Activated CD8-positive, alpha-beta T cell treated with anti-CD3 and anti-CD28 coated beads for 36 hours (primary cell): ENCODE measurements around the gene MRPL28. TPM values are rescaled to one million over a fixed set of nuclear protein-coding genes. Genes with fewer than 3 reads are reported as not detected.
A peak's percentile ranks its signal among the peaks of the same experiment; 100 is the strongest.

Source experiments
- ATAC-seq: fragments of 200-7000 bp; cut with Tn5 transposase; one replicate; pipeline ENCODE4 v1.10.0; 2021; ENCODE audit warnings: mild to moderate bottlenecking, moderate library complexity
- CTCF ChIA-PET: fragments of 350-600 bp; sonication (Branson Sonifier 250); formaldehyde crosslinking; loops from one replicate; lab custom pipeline; 2021; ENCODE audit warnings: antibody characterized with exemption; lab: Charles Lee
- POLR2A ChIA-PET: fragments of 350-600 bp; sonication (Branson Sonifier 250); formaldehyde crosslinking; loops from one replicate; lab custom pipeline; 2021; ENCODE audit warnings: antibody characterized with exemption; lab: Charles Lee
- DNase-seq: peaks from one replicate; pipeline ENCODE4 v3.0.0-alpha.2; 2020
- H3K27ac Mint-ChIP-seq: one replicate; pipeline ENCODE4 v1.8.0; 2021; ENCODE audit warnings: mild to moderate bottlenecking, mixed read lengths
- H3K27me3 Mint-ChIP-seq: one replicate; pipeline ENCODE4 v1.8.0; 2021; ENCODE audit warnings: mixed read lengths
- H3K36me3 Mint-ChIP-seq: one replicate; pipeline ENCODE4 v1.8.0; 2021; ENCODE audit warnings: low read depth, mixed read lengths
- H3K4me1 Mint-ChIP-seq: one replicate; pipeline ENCODE4 v1.8.0; 2021; ENCODE audit warnings: low read depth, mixed read lengths
- H3K4me3 Mint-ChIP-seq: one replicate; pipeline ENCODE4 v1.8.0; 2021; ENCODE audit warnings: mild to moderate bottlenecking, moderate library complexity, mixed read lengths
- H3K9me3 Mint-ChIP-seq: one replicate; pipeline ENCODE4 v1.8.0; 2021; ENCODE audit warnings: mixed read lengths
- CTCF ChIP-seq: fragments of 200-600 bp; IDR thresholded peaks from one replicate; pipeline ENCODE4 v1.8.0; 2022; ENCODE audit warnings: antibody characterized with exemption, mild to moderate bottlenecking
- intact Hi-C: fragments of 100-400 bp; cut with micrococcal nuclease; formaldehyde crosslinking; loops from one replicate; pipeline ENCODE4 v1.10.0; 2022
- total RNA-seq, 2 experiments: library from RNA; stranded (reverse); gene quantifications; one replicate each; pipeline ENCODE4 v1.2.3, GENCODE V29; 2021

The MRPL28 gene
- total RNA-seq, 2 experiments from 2014 or later: 95.0 to 98.2 TPM

- peak overlapping the region; percentile 4 for H3K27ac Mint-ChIP-seq
- no peaks in the 10 kb centered on the region for H3K9me3 Mint-ChIP-seq
- no peak overlapping the region for H3K4me3 Mint-ChIP-seq
- DNase-seq: no peak
- H3K4me1 Mint-ChIP-seq: peaks cover 42% of the 10 kb centered on the region
- no peaks in the 10 kb centered on the region for H3K27me3 Mint-ChIP-seq
- H3K36me3 Mint-ChIP-seq: peaks cover 9% of the 10 kb centered on the region
- CTCF ChIA-PET: interaction anchor here (0.9 kb wide), 1 partner anchor 213 kb away, joined by 3 read pairs; no protein-coding TSS in a partner anchor
- no peak for TF ChIP-seq CTCF
- POLR2A ChIA-PET: no interaction called here
- intact Hi-C loops: loop anchor here (5.0 kb wide), 1 partner anchor 83 kb away; no protein-coding TSS in a partner anchor
- ATAC-seq: no peak
Measured at GRCh38 chr16:320206-320605, 50.1 kb downstream of the MRPL28 start.

GRCh38 chr16:318628-319027, 51.7 kb downstream of the MRPL28 start:
- ATAC-seq (peak; percentile 51), DNase-seq (peak; percentile 31)
- H3K4me3 Mint-ChIP-seq: no peak overlapping the region

GRCh38 chr16:317583-317982, 52.8 kb downstream of the MRPL28 start:
- DNase-seq (no peak), ATAC-seq (no peak)
- H3K27me3 Mint-ChIP-seq: no peaks in the 10 kb centered on the region
- intact Hi-C loops: no loop called here
- H3K9me3 Mint-ChIP-seq: no peaks in the 10 kb centered on the region
- no peak for TF ChIP-seq CTCF
- ChIA-PET CTCF (no interaction called here), POLR2A (interaction anchor here (0.8 to 1.1 kb wide), 2 partner anchors 12 to 82 kb away, joined by 3 read pairs; no protein-coding TSS in a partner anchor)
- peaks cover 10% of the 10 kb centered on the region for H3K36me3 Mint-ChIP-seq
- peaks cover 27% of the 10 kb centered on the region for H3K4me1 Mint-ChIP-seq
- no peak overlapping the region for H3K27ac Mint-ChIP-seq
- no peak overlapping the region for H3K4me3 Mint-ChIP-seq

More at GRCh38 chr16:318628-319027, 51.7 kb downstream of the MRPL28 start:
- peaks cover 29% of the 10 kb centered on the region for H3K4me1 Mint-ChIP-seq
- no peaks in the 10 kb centered on the region for H3K9me3 Mint-ChIP-seq
- ChIA-PET CTCF (interaction anchor here (1.5 kb wide), 1 partner anchor 24 kb away, joined by 4 read pairs; no protein-coding TSS in a partner anchor), POLR2A (no interaction called here)
- no peak overlapping the region for H3K27ac Mint-ChIP-seq
- H3K27me3 Mint-ChIP-seq: no peaks in the 10 kb centered on the region
- peak; percentile 20 for TF ChIP-seq CTCF
- intact Hi-C loops: no loop called here
- peaks cover 10% of the 10 kb centered on the region for H3K36me3 Mint-ChIP-seq

Other genes with a start within 250 kb of the MRPL28 start
- 10 to 100 TPM; 40.7 to 40.9 TPM for gene NPRL3, start 231.9 kb downstream of the MRPL28 start, total RNA-seq
- not detected for gene HBZ, start 217.9 kb downstream of the MRPL28 start, total RNA-seq
- not detected for gene HBM, start 204.6 kb downstream of the MRPL28 start, total RNA-seq
- not detected for gene HBA2, start 197.7 kb downstream of the MRPL28 start, total RNA-seq
- not detected for gene HBA1, start 193.9 kb downstream of the MRPL28 start, total RNA-seq
- gene HBQ1, start 190.1 kb downstream of the MRPL28 start, total RNA-seq: 1 to 10 TPM; 2.2 to 3.2 TPM
- 10 to 100 TPM; 68.0 to 72.8 TPM for gene LUC7L, start 141.1 kb downstream of the MRPL28 start, total RNA-seq
- gene FAM234A, start 135.7 kb downstream of the MRPL28 start, total RNA-seq: 10 to 100 TPM; 18.3 to 21.5 TPM
- not detected for gene RGS11, start 94.6 kb downstream of the MRPL28 start, total RNA-seq
- not detected for gene ARHGDIG, start 89.9 kb downstream of the MRPL28 start, total RNA-seq
- gene PDIA2, start 87.4 kb downstream of the MRPL28 start, total RNA-seq: not detected
- 10 to 100 TPM; 24.1 to 24.9 TPM for gene AXIN1, start 17.8 kb downstream of the MRPL28 start, total RNA-seq
- 10 to 100 TPM; 21.9 to 24.8 TPM for gene PGAP6, start 11.4 kb upstream of the MRPL28 start, total RNA-seq
- 10 to 100 TPM; 22.9 to 24.2 TPM for gene NME4, start 26.7 kb upstream of the MRPL28 start, total RNA-seq
- 1 to 10 TPM; 9.7 to 10.0 TPM for gene DECR2, start 31.3 kb upstream of the MRPL28 start, total RNA-seq
- gene RAB11FIP3, start 55.1 kb upstream of the MRPL28 start, total RNA-seq: 10 to 100 TPM; 18.7 to 20.4 TPM
- 10 to 100 TPM; 76.4 to 81.2 TPM for gene CAPN15, start 157.2 kb upstream of the MRPL28 start, total RNA-seq
- gene PRR35, start 189.9 kb upstream of the MRPL28 start, total RNA-seq: not detected
- under 1 TPM; 0.41 to 0.72 TPM for gene NHLRC4, start 196.5 kb upstream of the MRPL28 start, total RNA-seq
- gene PIGQ, start 199.4 kb upstream of the MRPL28 start, total RNA-seq: 10 to 100 TPM; 18.5 to 18.6 TPM
- gene RAB40C, start 219.5 kb upstream of the MRPL28 start, total RNA-seq: 1 to 10 TPM; 8.1 to 8.8 TPM